Measurements from ENCODE around the gene CCDC92.

CCDC92 gene

GRCh38 chr12:123886258-123886657 lies 86.4 kb downstream of the CCDC92 start:
- DNase-seq = no peak
